ENCODE measurements around the gene DNAJC27. TPM values are rescaled to one million over a fixed set of nuclear protein-coding genes. Genes with fewer than 3 reads are reported as not detected.

The DNAJC27 gene
- total and polyA plus RNA-seq, 8 donors: under 0.01 to 59.8 (median 2.9) TPM

- H3K27me3 ChIP-seq: no peaks in the 10 kb centered on the region
- H3K27ac ChIP-seq: no peak overlapping the region
- DNase-seq: no peak
- no peaks in the 10 kb centered on the region for H3K9me3 ChIP-seq
- H3K4me3 ChIP-seq: peak overlapping the region in 3 of 4 donors; percentile 68 to 90 (median 75)
- TF ChIP-seq EP300 (IDR thresholded peaks at IDR 0.05): no peak
- TF ChIP-seq POLR2A (IDR thresholded peaks at IDR 0.05): no peak
- no peak for TF ChIP-seq POLR2AphosphoS5 (IDR thresholded peaks at IDR 0.05)
- no peak for TF ChIP-seq CTCF (IDR thresholded peaks at IDR 0.05)
- 73 to 87% (median 78%) methylated on average over 5 to 7 of the region's 7 CpGs for WGBS, 5 donors
- intact Hi-C loops (cut with DNase I; ENCODE audit: low total_unique reads): no loop called here
- H3K4me1 ChIP-seq: peaks cover 8 to 52% (median 38%) of the 10 kb centered on the region in 4 donors
- peaks cover 0 to 9% (median 3%) of the 10 kb centered on the region in 4 donors for H3K36me3 ChIP-seq
Measured at GRCh38 chr2:24917086-24917485, 54.7 kb downstream of the DNAJC27 start.

DNA sequence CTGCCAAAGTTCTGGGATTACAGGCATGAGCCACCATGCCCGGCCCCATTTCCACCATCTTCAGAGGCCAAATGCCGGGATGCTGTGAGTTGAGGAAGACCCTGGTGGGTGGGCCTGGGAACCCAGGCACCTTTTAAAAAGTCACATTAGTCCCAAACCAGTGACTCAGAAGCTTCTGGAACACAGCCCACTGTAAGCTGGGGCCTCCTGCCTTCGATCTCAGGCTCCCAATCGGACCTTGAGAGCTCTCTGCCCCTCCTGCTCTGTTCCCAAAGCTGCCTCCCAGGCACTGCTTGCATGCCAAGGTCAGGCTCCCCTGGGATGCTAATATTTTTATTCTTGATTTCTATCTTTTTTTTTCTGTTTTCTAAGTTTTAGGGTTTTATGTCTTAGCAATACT is 56.0 kb downstream of the DNAJC27 start:
- Histone ChIP-seq H3K27ac (peak overlapping the region in 2 of 5 donors; percentile 2 to 20), H3K4me1 (peaks cover 8 to 46% (median 35%) of the 10 kb centered on the region in 4 donors), H3K27me3 (no peaks in the 10 kb centered on the region), H3K4me3 (no peak overlapping the region), H3K9me3 (no peaks in the 10 kb centered on the region), H3K36me3 (peaks cover 0 to 9% (median 3%) of the 10 kb centered on the region in 4 donors)
- TF ChIP-seq POLR2AphosphoS5 (IDR thresholded peaks at IDR 0.05) (no peak), EP300 (IDR thresholded peaks at IDR 0.05) (no peak), POLR2A (IDR thresholded peaks at IDR 0.05) (no peak), CTCF (IDR thresholded peaks at IDR 0.05) (no peak)
- WGBS, 5 donors: 76 to 91% (median 80%) methylated on average over 4 of the region's 4 CpGs
- intact Hi-C loops (cut with DNase I; ENCODE audit: low total_unique reads): no loop called here
- DNase-seq: no peak

GRCh38 chr2:24915175-24915574 is 56.6 kb downstream of the DNAJC27 start:
- no peaks in the 10 kb centered on the region for H3K27me3 ChIP-seq
- peaks cover 8 to 41% (median 31%) of the 10 kb centered on the region in 4 donors for H3K4me1 ChIP-seq
- peaks cover 0 to 9% (median 3%) of the 10 kb centered on the region in 4 donors for H3K36me3 ChIP-seq
- intact Hi-C loops (cut with DNase I; ENCODE audit: low total_unique reads): no loop called here
- H3K4me3 ChIP-seq: no peak overlapping the region
- no peak for DNase-seq
- WGBS, 5 donors: 83 to 94% (median 92%) methylated on average over 8 of the region's 8 CpGs
- peak overlapping the region in 2 of 5 donors; percentile 2 to 20 for H3K27ac ChIP-seq
- no peak for TF ChIP-seq EP300 (IDR thresholded peaks at IDR 0.05)
- TF ChIP-seq POLR2AphosphoS5 (IDR thresholded peaks at IDR 0.05): no peak
- no peak for TF ChIP-seq CTCF (IDR thresholded peaks at IDR 0.05)
- TF ChIP-seq POLR2A (IDR thresholded peaks at IDR 0.05): no peak
- peaks cover 0 to 2% (median 0%) of the 10 kb centered on the region in 4 donors for H3K9me3 ChIP-seq

DNA sequence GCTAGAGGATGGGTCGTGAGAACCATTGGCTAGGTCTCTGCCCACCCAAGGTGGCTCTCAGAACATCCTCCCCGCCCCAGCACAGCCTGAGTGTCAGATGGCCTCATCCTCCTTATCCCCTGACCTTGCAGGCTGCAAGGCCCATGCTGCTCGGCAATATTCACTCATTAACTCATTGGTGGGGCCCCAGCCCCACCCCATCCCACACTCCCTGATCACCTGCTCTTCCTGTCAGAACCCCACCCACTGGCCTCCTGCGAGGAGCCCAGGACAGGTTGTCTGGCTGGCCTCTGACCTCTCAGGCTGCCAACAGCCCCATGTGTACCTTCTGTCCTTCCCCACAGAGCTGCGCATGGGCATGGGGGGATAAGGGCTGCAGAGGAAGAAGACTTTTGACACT is 57.0 kb downstream of the DNAJC27 start:
- intact Hi-C loops (cut with DNase I; ENCODE audit: low total_unique reads): no loop called here
- peaks cover 0 to 6% (median 0%) of the 10 kb centered on the region in 4 donors for H3K9me3 ChIP-seq
- no peak overlapping the region for H3K4me3 ChIP-seq
- no peak for TF ChIP-seq POLR2A (IDR thresholded peaks at IDR 0.05)
- no peak for TF ChIP-seq POLR2AphosphoS5 (IDR thresholded peaks at IDR 0.05)
- no peak for TF ChIP-seq EP300 (IDR thresholded peaks at IDR 0.05)
- no peak for TF ChIP-seq CTCF (IDR thresholded peaks at IDR 0.05)
- H3K36me3 ChIP-seq: peaks cover 0 to 13% (median 6%) of the 10 kb centered on the region in 4 donors
- WGBS, 5 donors: 71 to 84% (median 83%) methylated on average over 5 of the region's 5 CpGs
- DNase-seq: no peak
- H3K27ac ChIP-seq: peak overlapping the region in 2 of 5 donors; percentile 2 to 4
- no peaks in the 10 kb centered on the region for H3K27me3 ChIP-seq
- peaks cover 8 to 41% (median 31%) of the 10 kb centered on the region in 4 donors for H3K4me1 ChIP-seq
